HepG2 (cell line): ENCODE data around the gene TJP3. TPM values are rescaled to one million over a fixed set of nuclear protein-coding genes. Genes with fewer than 3 reads are reported as not detected.

Experiments
- ASH2L ChIP-seq: fragments of 300-600, 200-600 bp; sonication (generic); IDR thresholded peaks from 2 replicates; pipeline ENCODE4 v1.7.0; 2017; ENCODE audit warnings: low read depth, mild to moderate bottlenecking, moderate library complexity, mixed read lengths, low read length; ENCODE audit not compliant: insufficient read length
- ATF7-NPFF ChIP-seq: sonication (generic); formaldehyde crosslinking; IDR thresholded peaks from 2 replicates; pipeline ENCODE4 v1.8.1; 2023; ENCODE audit warnings: mild to moderate bottlenecking, low read depth, missing genetic modification reagents, moderate library complexity
- CAMTA2 ChIP-seq: sonication (generic); formaldehyde crosslinking; IDR thresholded peaks from 2 replicates; pipeline ENCODE4 v1.4.0; 2020; ENCODE audit warnings: mild to moderate bottlenecking, missing genetic modification reagents, borderline replicate concordance
- KIAA2018 ChIP-seq: sonication (generic); formaldehyde crosslinking; IDR thresholded peaks from 2 replicates; pipeline ENCODE4 v1.5.0; 2020; ENCODE audit warnings: mild to moderate bottlenecking, missing genetic modification reagents, borderline replicate concordance
- KLF13 ChIP-seq: sonication (generic); formaldehyde crosslinking; IDR thresholded peaks from 2 replicates; pipeline ENCODE4 v1.4.0; 2020; ENCODE audit warnings: mild to moderate bottlenecking, missing genetic modification reagents
- NFKBIZ ChIP-seq: IDR thresholded peaks from 2 replicates; pipeline ENCODE4 v1.6.1; 2018; ENCODE audit warnings: missing genetic modification reagents, missing compliant biosample characterization
- SIX1 ChIP-seq: sonication (generic); formaldehyde crosslinking; IDR thresholded peaks from 2 replicates; pipeline ENCODE4 v1.4.0; 2020; ENCODE audit warnings: missing genetic modification reagents, borderline replicate concordance
- SKI ChIP-seq: fragments of 450-650 bp; IDR thresholded peaks from one replicate; pipeline ENCODE4 v1.6.1; 2018; ENCODE audit warnings: mild to moderate bottlenecking; ENCODE audit not compliant: partially characterized antibody
- ZBTB49 ChIP-seq: sonication (generic); formaldehyde crosslinking; IDR thresholded peaks from 2 replicates; pipeline ENCODE4 v1.4.0; 2020; ENCODE audit warnings: missing genetic modification reagents, borderline replicate concordance
- ZNF136 ChIP-seq: sonication (generic); formaldehyde crosslinking; IDR thresholded peaks from 2 replicates; pipeline ENCODE4 v1.8.1; 2022; ENCODE audit warnings: low read depth, mild to moderate bottlenecking, moderate library complexity, missing genetic modification reagents
- ZNF230 ChIP-seq: sonication (generic); formaldehyde crosslinking; IDR thresholded peaks from 2 replicates; pipeline ENCODE4 v1.4.0; 2020; ENCODE audit warnings: mild to moderate bottlenecking, missing genetic modification reagents
- ZNF720 ChIP-seq: sonication (generic); formaldehyde crosslinking; IDR thresholded peaks from 2 replicates; pipeline ENCODE4 v1.4.0; 2020; ENCODE audit warnings: missing genetic modification reagents
- ZNF790 ChIP-seq: sonication (generic); formaldehyde crosslinking; IDR thresholded peaks from 2 replicates; pipeline ENCODE4 v1.8.0; 2022; ENCODE audit warnings: missing genetic modification reagents, mild to moderate bottlenecking, borderline replicate concordance
- ZNF878 ChIP-seq: sonication (generic); formaldehyde crosslinking; IDR thresholded peaks from 2 replicates; pipeline ENCODE4 v1.8.1; 2023; ENCODE audit warnings: mild to moderate bottlenecking, missing genetic modification reagents, moderate library complexity
- polyA plus RNA-seq, 8 experiments: library from polyadenylated mRNA; depleted of rRNA in 3 of 8; stranded (reverse) in 7 of 8; unstranded in 1 of 8; fragments of >200 nt; fragmentation: Illumina TruSeq in 4 of 8; extraction: Trizol in 4 of 8; gene quantifications; 2 replicates each; pipeline versions ENCODE4 v1.2.1 to v1.2.3, GENCODE V29; 2011 to 2016; ENCODE audit warnings: low read depth in 4 of 8, missing spikeins in 1 of 8, mixed read lengths in 1 of 8; ENCODE audit not compliant: insufficient read depth in 1 of 8
- total RNA-seq, 5 experiments: library from RNA; depleted of rRNA; stranded (reverse); fragments of >200 nt; fragmentation: Illumina TruSeq; extraction: Trizol; gene quantifications; 2 replicates each; pipeline ENCODE4 v1.2.3, GENCODE V29; 2016; ENCODE audit warnings: low read depth in 1 of 5

TJP3 gene
- total and polyA plus RNA-seq, 2 of the 13 experiments (the other 11 are each of a cell fraction or from before 2014, with no cell fraction given), result 2.3 to 21.5 TPM

- TF ChIP-seq KIAA2018 (CRISPR knock-in tag), result no peak
- TF ChIP-seq ASH2L, result no peak
- 0 out of 2 replicates have a peak, but pooled peaks have one; percentile 46 for TF ChIP-seq ZNF136 (CRISPR knock-in tag)
- no peak for TF ChIP-seq ZNF230 (CRISPR knock-in tag)
- no peak for TF ChIP-seq ATF7-NPFF (CRISPR knock-in tag)
- TF ChIP-seq ZBTB49, result no peak
- no peak for TF ChIP-seq ZNF878 (CRISPR knock-in tag)
- TF ChIP-seq ZNF790 (CRISPR knock-in tag), result no peak
- no peak for TF ChIP-seq ZNF720 (CRISPR knock-in tag)
- no peak for TF ChIP-seq KLF13 (CRISPR knock-in tag)
- no peak for TF ChIP-seq NFKBIZ (CRISPR knock-in tag)
- no peak for TF ChIP-seq SKI
- no peak for TF ChIP-seq CAMTA2
- TF ChIP-seq SIX1, result no peak
These were observed 9.0 kb upstream of the TJP3 start (continued) for GRCh38 chr19:3698974-3699740.
